SK-N-SH treated with all-trans-retinoic acid at 6 μM for 48 hours (cell line): ENCODE data around the gene HSPG2.

Experiments
- ARNTL ChIP-seq: fragments of 450-650 bp; formaldehyde crosslinking; IDR thresholded peaks from 2 replicates; pipeline ENCODE4 v1.5.0; 2020; ENCODE audit warnings: low read depth, mild to moderate bottlenecking, moderate library complexity, borderline replicate concordance
- ESRRG ChIP-seq: fragments of 250-450 bp; sonication (Bioruptor Pico); IDR thresholded peaks from 2 replicates; pipeline ENCODE4 v1.6.1; 2021; ENCODE audit warnings: mild to moderate bottlenecking
- TCF4 ChIP-seq: fragments of 250-450 bp; sonication (Bioruptor Pico); IDR thresholded peaks from 2 replicates; pipeline ENCODE4 v1.8.0; 2021; ENCODE audit warnings: mild to moderate bottlenecking, moderate library complexity, borderline replicate concordance
- ZFP3 ChIP-seq: fragments of 250-450 bp; sonication (Bioruptor Pico); IDR thresholded peaks from 2 replicates; pipeline ENCODE4 v1.5.0; 2020; ENCODE audit warnings: mild to moderate bottlenecking, moderate library complexity
- ZFP30 ChIP-seq: fragments of 450-650 bp; formaldehyde crosslinking; IDR thresholded peaks from 2 replicates; pipeline ENCODE4 v1.5.0; 2022; ENCODE audit warnings: mild to moderate bottlenecking, moderate library complexity
- ZNF70 ChIP-seq: fragments of 450-650 bp; formaldehyde crosslinking; IDR thresholded peaks from 2 replicates; pipeline ENCODE4 v1.5.0; 2020; ENCODE audit warnings: mild to moderate bottlenecking, moderate library complexity
- TF ChIP-seq, protein P1 (sequence below): fragments of 250-450 bp; sonication (Bioruptor Pico); IDR thresholded peaks from 2 replicates; pipeline ENCODE4 v1.8.0; 2020; ENCODE audit warnings: mild to moderate bottlenecking, moderate library complexity, borderline replicate concordance
- TF ChIP-seq, protein P2 (sequence below): fragments of 250-450 bp; sonication (Bioruptor Pico); IDR thresholded peaks from 2 replicates; pipeline ENCODE4 v1.8.0; 2021; ENCODE audit warnings: low read depth, mild to moderate bottlenecking, moderate library complexity, borderline replicate concordance

DNA sequence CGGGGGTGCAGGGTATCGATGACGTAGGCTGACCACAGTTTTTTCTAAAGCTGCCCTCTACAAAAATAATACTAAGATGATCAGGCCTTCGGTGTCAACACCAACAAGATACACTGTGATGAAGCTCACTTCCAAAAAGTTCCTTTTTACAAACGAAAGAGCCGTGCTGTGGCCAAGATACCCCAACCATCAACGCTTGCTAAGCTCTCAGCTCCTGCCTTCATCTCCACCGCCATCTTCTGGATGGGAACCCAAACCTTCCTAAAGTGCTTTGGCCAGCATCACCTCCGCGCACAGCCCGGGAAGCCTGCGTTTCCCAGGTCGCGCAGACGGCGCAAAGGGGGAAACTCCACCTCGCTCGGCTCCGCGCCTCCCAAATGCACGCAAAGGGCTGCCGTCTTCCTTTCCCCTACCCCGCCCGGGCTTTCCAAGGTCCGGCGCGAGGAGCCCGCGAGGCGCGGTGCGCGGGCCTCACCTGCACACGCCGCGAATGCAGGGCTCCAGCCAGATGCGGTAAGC lies 154.7 kb downstream of the HSPG2 start:
- TF ChIP-seq ZNF70 (CRISPR knock-in tag) (no peak), ESRRG (no peak), ZFP3 (no peak), ARNTL (CRISPR knock-in tag) (no peak), ZFP30 (CRISPR knock-in tag) (no peak), TCF4 (no peak)
- TF ChIP-seq, protein P1, sequence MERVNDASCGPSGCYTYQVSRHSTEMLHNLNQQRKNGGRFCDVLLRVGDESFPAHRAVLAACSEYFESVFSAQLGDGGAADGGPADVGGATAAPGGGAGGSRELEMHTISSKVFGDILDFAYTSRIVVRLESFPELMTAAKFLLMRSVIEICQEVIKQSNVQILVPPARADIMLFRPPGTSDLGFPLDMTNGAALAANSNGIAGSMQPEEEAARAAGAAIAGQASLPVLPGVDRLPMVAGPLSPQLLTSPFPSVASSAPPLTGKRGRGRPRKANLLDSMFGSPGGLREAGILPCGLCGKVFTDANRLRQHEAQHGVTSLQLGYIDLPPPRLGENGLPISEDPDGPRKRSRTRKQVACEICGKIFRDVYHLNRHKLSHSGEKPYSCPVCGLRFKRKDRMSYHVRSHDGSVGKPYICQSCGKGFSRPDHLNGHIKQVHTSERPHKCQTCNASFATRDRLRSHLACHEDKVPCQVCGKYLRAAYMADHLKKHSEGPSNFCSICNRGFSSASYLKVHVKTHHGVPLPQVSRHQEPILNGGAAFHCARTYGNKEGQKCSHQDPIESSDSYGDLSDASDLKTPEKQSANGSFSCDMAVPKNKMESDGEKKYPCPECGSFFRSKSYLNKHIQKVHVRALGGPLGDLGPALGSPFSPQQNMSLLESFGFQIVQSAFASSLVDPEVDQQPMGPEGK, result no peak
- TF ChIP-seq, protein P2, sequence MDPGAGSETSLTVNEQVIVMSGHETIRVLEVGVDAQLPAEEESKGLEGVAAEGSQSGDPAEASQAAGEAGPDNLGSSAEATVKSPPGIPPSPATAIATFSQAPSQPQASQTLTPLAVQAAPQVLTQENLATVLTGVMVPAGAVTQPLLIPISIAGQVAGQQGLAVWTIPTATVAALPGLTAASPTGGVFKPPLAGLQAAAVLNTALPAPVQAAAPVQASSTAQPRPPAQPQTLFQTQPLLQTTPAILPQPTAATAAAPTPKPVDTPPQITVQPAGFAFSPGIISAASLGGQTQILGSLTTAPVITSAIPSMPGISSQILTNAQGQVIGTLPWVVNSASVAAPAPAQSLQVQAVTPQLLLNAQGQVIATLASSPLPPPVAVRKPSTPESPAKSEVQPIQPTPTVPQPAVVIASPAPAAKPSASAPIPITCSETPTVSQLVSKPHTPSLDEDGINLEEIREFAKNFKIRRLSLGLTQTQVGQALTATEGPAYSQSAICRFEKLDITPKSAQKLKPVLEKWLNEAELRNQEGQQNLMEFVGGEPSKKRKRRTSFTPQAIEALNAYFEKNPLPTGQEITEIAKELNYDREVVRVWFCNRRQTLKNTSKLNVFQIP (CRISPR knock-in tag), result no peak
